Liver (tissue), 9 donors: ENCODE results near the gene ARF4. TPM values are rescaled to one million over a fixed set of nuclear protein-coding genes. Genes with fewer than 3 reads are reported as not detected.
"Not testable (repeated sequence)": the region's sequence is repeated elsewhere in the genome, so short reads cannot be mapped to it uniquely, and the experiment has no call there.

ENCODE experiments used
- DNase-seq: peaks from one replicate; pipeline ENCODE4 v3.0.0-alpha.2; 2017; ENCODE audit warnings: low spot score
- H3K27ac ChIP-seq, 2 donors: one replicate each; pipeline ENCODE4 v1.7.0; 2013; ENCODE audit warnings: inconsistent platforms in 2 of 2, low read length in 2 of 2, control low read depth in 1 of 2, low read depth in 1 of 2, mild to moderate bottlenecking in 1 of 2
- H3K27me3 ChIP-seq, 4 donors: one replicate each; pipeline versions ENCODE4 v1.6.1 to v1.7.0; 2013; ENCODE audit warnings: low read length in 3 of 4, inconsistent platforms in 1 of 4, mild to moderate bottlenecking in 1 of 4, moderate library complexity in 1 of 4; ENCODE audit not compliant: control insufficient read depth in 4 of 4, insufficient read depth in 4 of 4
- H3K36me3 ChIP-seq, 4 donors: one replicate each; pipeline versions ENCODE4 v1.6.1 to v1.7.0; 2013; ENCODE audit warnings: low read length in 3 of 4, mild to moderate bottlenecking in 3 of 4, low read depth in 1 of 4, moderate library complexity in 1 of 4; ENCODE audit not compliant: control insufficient read depth in 4 of 4, insufficient read depth in 3 of 4
- H3K4me1 ChIP-seq, 4 donors: one replicate each; pipeline versions ENCODE4 v1.6.1 to v1.7.0; 2013; ENCODE audit warnings: low read length in 3 of 4, mild to moderate bottlenecking in 3 of 4, moderate library complexity in 1 of 4; ENCODE audit not compliant: control insufficient read depth in 4 of 4, insufficient read depth in 4 of 4
- H3K4me3 ChIP-seq, 3 donors: one replicate each; pipeline versions ENCODE4 v1.6.1 to v1.7.0; 2013; ENCODE audit warnings: low read length in 3 of 3, control low read depth in 1 of 3, low read depth in 1 of 3, mild to moderate bottlenecking in 1 of 3
- H3K9ac ChIP-seq, 2 donors: one replicate each; pipeline ENCODE4 v1.7.0; 2013; ENCODE audit warnings: low read length in 2 of 2, mild to moderate bottlenecking in 2 of 2, moderate library complexity in 2 of 2, control low read depth in 1 of 2, low read depth in 1 of 2
- H3K9me3 ChIP-seq, 4 donors: one replicate each; pipeline versions ENCODE4 v1.6.1 to v1.7.0; 2013; ENCODE audit warnings: low read length in 3 of 4; ENCODE audit not compliant: control insufficient read depth in 4 of 4
- CTCF ChIP-seq: fragments of 150-350 bp; IDR thresholded peaks from 2 replicates; pipeline ENCODE4 v1.5.1; 2017; ENCODE audit warnings: improper control_type of control experiment, low read depth, low read length; ENCODE audit not compliant: missing input control
- EGR1 ChIP-seq, 2 donors: IDR thresholded peaks; 2 replicates each; pipeline ENCODE4 v1.6.1; 2016 to 2018; ENCODE audit warnings: antibody characterized with exemption in 2 of 2, low read depth in 2 of 2
- GABPA ChIP-seq, 2 donors: IDR thresholded peaks in 1 of 2; conservative IDR thresholded peaks in 1 of 2; 2 replicates each; pipeline ENCODE4 v1.6.1; 2016; ENCODE audit warnings: antibody characterized with exemption in 2 of 2, mild to moderate bottlenecking in 1 of 2, moderate library complexity in 1 of 2
- HNF4A ChIP-seq, 2 donors: conservative IDR thresholded peaks; 2 replicates each; pipeline ENCODE4 v1.6.1; 2016; ENCODE audit warnings: antibody characterized with exemption in 2 of 2, mild to moderate bottlenecking in 2 of 2
- HNF4G ChIP-seq: IDR thresholded peaks from 2 replicates; pipeline ENCODE4 v1.6.1; 2016; ENCODE audit warnings: antibody characterized with exemption
- JUND ChIP-seq, 2 donors: IDR thresholded peaks; 2 replicates each; pipeline ENCODE4 v1.6.1; 2016; ENCODE audit warnings: antibody characterized with exemption in 2 of 2
- NR2F2 ChIP-seq: IDR thresholded peaks from 2 replicates; pipeline ENCODE4 v1.6.1; 2016; ENCODE audit warnings: antibody characterized with exemption
- RAD21 ChIP-seq, 2 donors: IDR thresholded peaks; 2 replicates each; pipeline ENCODE4 v1.6.1; 2016; ENCODE audit warnings: antibody characterized with exemption in 2 of 2, mild to moderate bottlenecking in 2 of 2
- REST ChIP-seq: IDR thresholded peaks from 2 replicates; pipeline ENCODE4 v1.6.1; 2016; ENCODE audit warnings: antibody characterized with exemption, mild to moderate bottlenecking
- RXRA ChIP-seq, 2 donors: IDR thresholded peaks; 2 replicates each; pipeline ENCODE4 v1.6.1; 2017 to 2018; ENCODE audit warnings: antibody characterized with exemption in 2 of 2, mild to moderate bottlenecking in 1 of 2
- SP1 ChIP-seq: IDR thresholded peaks from 2 replicates; pipeline ENCODE4 v1.6.1; 2018; ENCODE audit warnings: antibody characterized with exemption, mild to moderate bottlenecking
- TAF1 ChIP-seq: conservative IDR thresholded peaks from 2 replicates; pipeline ENCODE4 v1.6.1; 2016; ENCODE audit warnings: antibody characterized with exemption, mild to moderate bottlenecking
- YY1 ChIP-seq: IDR thresholded peaks from 2 replicates; pipeline ENCODE4 v1.6.1; 2016; ENCODE audit warnings: antibody characterized with exemption, mild to moderate bottlenecking
- WGBS: extraction: QIAGEN DNeasy Blood & Tissue Kit; methylation state at CpG from one replicate; pipeline ENCODE4 v1.1.7; 2013; 5-methylcytosine and 5-hydroxymethylcytosine counted together
- polyA plus RNA-seq, 2 donors: library from polyadenylated mRNA; stranded (reverse) in 1 of 2; unstranded in 1 of 2; fragments of 200-250 nt in 1 of 2; fragments of >200 nt in 1 of 2; fragmentation: Nextera tagmentation in 1 of 2; extraction: Ambion mirVana in 1 of 2; gene quantifications; one replicate each; pipeline versions ENCODE4 v1.2.1 to v1.2.3, GENCODE V29; 2013 to 2015
- total RNA-seq, 2 donors: library from RNA; depleted of rRNA; stranded (reverse); fragments of >200 nt; gene quantifications; one replicate each; pipeline ENCODE4 v1.2.3, GENCODE V29; 2014
- TF ChIP-seq, protein P1 (sequence below): IDR thresholded peaks from 2 replicates; pipeline ENCODE4 v1.6.1; 2016; ENCODE audit warnings: antibody characterized with exemption
- TF ChIP-seq, protein P2 (sequence below): IDR thresholded peaks from 2 replicates; pipeline ENCODE4 v1.6.1; 2016; ENCODE audit warnings: antibody characterized with exemption
- donor health status: healthy.
- donor health status: healthy.
- donor health status: healthy.
- donor health status: healthy.
- donor health status: healthy.

The ARF4 gene
- total and polyA plus RNA-seq, 4 donors, result 90.0 to 143 (median 106) TPM

GRCh38 chr3:57617739-57618138, 20.6 kb upstream of the ARF4 start:
- Histone ChIP-seq H3K27ac (no peak overlapping the region), H3K4me1 (no peaks in the 10 kb centered on the region), H3K36me3 (peaks cover 0 to 2% (median 0%) of the 10 kb centered on the region in 4 donors), H3K4me3 (no peak overlapping the region), H3K9ac (no peak overlapping the region), H3K9me3 (no peaks in the 10 kb centered on the region), H3K27me3 (no peaks in the 10 kb centered on the region)
- no peak for DNase-seq
- TF ChIP-seq GABPA (IDR thresholded peaks at IDR 0.05 in 1 of 2, conservative IDR thresholded peaks at IDR 0.05 in 1 of 2) (no peak), TAF1 (no peak), HNF4A (conservative IDR thresholded peaks at IDR 0.05) (no peak), JUND (IDR thresholded peaks at IDR 0.05) (no peak), HNF4G (no peak), YY1 (no peak), SP1 (no peak), RAD21 (IDR thresholded peaks at IDR 0.05) (no peak), NR2F2 (no peak), REST (no peak)
- TF ChIP-seq, protein P1, sequence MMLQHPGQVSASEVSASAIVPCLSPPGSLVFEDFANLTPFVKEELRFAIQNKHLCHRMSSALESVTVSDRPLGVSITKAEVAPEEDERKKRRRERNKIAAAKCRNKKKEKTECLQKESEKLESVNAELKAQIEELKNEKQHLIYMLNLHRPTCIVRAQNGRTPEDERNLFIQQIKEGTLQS, result no peak
- WGBS, result 99% methylated on average over 3 of the region's 3 CpGs

- H3K27ac ChIP-seq, result no peak overlapping the region
- no peaks in the 10 kb centered on the region for H3K36me3 ChIP-seq
- TF ChIP-seq JUND (IDR thresholded peaks at IDR 0.05) (no peak), EGR1 (IDR thresholded peaks at IDR 0.05; ENCODE audit: low read depth in 2 of 2) (no peak), CTCF (no peak), GABPA (IDR thresholded peaks at IDR 0.05 in 1 of 2, conservative IDR thresholded peaks at IDR 0.05 in 1 of 2) (no peak), RXRA (IDR thresholded peaks at IDR 0.05) (no peak)
- TF ChIP-seq, protein P2, sequence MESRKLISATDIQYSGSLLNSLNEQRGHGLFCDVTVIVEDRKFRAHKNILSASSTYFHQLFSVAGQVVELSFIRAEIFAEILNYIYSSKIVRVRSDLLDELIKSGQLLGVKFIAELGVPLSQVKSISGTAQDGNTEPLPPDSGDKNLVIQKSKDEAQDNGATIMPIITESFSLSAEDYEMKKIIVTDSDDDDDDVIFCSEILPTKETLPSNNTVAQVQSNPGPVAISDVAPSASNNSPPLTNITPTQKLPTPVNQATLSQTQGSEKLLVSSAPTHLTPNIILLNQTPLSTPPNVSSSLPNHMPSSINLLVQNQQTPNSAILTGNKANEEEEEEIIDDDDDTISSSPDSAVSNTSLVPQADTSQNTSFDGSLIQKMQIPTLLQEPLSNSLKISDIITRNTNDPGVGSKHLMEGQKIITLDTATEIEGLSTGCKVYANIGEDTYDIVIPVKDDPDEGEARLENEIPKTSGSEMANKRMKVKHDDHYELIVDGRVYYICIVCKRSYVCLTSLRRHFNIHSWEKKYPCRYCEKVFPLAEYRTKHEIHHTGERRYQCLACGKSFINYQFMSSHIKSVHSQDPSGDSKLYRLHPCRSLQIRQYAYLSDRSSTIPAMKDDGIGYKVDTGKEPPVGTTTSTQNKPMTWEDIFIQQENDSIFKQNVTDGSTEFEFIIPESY, result no peak
- no peak overlapping the region for H3K4me3 ChIP-seq
- H3K9me3 ChIP-seq, result no peaks in the 10 kb centered on the region
- no peaks in the 10 kb centered on the region for H3K4me1 ChIP-seq
- H3K27me3 ChIP-seq, result no peaks in the 10 kb centered on the region
- 85% methylated on average over 3 of the region's 3 CpGs for WGBS
- DNase-seq, result no peak
- no peak overlapping the region for H3K9ac ChIP-seq
These were observed 19.1 kb upstream of the ARF4 start for GRCh38 chr3:57616233-57616632.

DNA sequence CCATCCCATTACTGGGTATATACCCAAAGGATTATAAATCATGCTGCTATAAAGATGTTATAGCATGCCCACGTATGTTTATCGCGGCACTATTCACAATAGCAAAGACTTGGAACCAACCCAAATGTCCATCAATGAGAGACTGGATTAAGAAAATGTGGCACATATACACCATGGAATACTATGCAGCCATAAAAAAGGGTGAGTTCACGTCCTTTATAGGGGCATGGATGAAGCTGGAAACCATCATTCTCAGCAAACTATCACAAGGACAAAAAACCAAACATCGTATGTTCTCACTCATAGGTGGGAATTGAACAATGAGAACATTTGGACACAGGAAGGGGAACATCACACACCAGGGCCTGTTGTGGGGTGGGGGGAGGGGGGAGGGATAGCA, 14.7 kb upstream of the ARF4 start:
- WGBS, result 99% methylated on average over 5 of the region's 5 CpGs
- H3K9me3 ChIP-seq, DNase-seq, H3K27me3 ChIP-seq, H3K9ac ChIP-seq, H3K4me3 ChIP-seq, H3K36me3 ChIP-seq, H3K4me1 ChIP-seq, H3K27ac ChIP-seq: not testable (repeated sequence)
